Dedifferentiated amniotic fluid mesenchymal stem cell (primary cell): ENCODE results near the gene PTX4.
"Not testable (repeated sequence)": the region's sequence is repeated elsewhere in the genome, so short reads cannot be mapped to it uniquely, and the experiment has no call there.

ENCODE experiments used
- DNase-seq: peaks from one replicate; pipeline ENCODE4 v3.0.0-alpha.2; 2016; ENCODE audit errors: extremely low spot score

Gene PTX4

DNA sequence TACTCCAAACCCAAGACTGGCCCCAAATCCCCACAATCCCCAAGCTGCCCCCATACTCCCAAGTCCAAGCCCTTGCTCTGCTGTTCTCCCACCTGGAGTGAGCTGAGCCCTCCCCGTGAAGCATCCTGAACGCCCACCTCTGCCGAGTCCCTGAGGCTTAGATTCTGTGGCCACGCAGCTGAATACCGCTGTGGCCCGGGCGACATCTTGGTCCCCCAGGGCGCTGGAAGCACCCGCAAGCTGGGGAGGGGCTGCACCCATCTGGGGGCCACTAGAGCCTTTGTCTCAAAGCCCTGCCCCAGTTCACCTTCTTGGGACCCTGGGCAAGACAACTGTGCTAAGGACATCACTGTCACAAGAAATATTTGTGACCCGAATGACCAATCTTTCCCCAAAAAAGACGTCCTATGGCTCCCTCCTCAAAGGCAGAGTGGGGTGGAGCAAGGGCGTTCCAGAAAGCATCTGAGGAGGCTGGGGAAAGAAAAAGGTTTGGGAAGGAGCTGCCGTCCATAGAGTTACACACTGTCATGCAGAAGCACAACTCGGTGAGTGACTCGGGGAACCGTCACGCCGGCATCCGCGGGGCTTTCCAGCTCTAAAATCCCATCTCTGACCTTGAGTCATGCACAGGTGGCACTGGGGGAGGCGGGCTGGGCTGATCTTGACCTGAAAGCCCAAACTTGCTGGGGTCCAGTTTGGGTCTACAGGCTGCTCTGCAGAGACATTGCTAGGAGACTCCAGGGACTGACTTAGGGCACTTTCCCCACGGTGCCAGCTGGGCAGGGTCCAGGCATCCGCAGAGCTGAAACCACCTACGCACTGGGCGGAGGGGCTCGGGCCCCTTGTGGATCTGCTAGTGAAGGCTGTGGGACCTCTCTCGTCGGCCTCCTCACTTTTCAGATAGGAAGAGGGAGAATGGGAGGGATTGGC is 6.6 kb downstream of the PTX4 start:
- no peak for DNase-seq

DNA sequence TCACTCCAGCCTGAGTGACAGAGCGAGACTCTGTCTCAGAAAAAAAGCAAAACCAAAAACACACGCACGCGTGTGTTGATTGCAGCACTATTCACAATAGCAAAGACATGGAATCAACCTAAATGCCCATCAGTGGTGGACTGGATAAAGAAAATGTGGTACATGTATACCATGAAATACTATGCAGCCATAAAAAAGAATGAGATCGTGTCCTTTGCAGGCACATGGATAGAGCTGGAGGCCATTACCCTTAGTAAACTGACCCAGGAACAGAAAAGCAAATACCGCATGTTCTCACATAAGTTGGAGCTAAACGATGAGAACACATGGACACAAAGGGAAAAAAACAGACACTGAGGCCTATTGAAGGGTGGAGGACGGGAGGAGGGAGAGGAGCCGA is 9.8 kb downstream of the PTX4 start:
- not testable (repeated sequence) for DNase-seq

DNA sequence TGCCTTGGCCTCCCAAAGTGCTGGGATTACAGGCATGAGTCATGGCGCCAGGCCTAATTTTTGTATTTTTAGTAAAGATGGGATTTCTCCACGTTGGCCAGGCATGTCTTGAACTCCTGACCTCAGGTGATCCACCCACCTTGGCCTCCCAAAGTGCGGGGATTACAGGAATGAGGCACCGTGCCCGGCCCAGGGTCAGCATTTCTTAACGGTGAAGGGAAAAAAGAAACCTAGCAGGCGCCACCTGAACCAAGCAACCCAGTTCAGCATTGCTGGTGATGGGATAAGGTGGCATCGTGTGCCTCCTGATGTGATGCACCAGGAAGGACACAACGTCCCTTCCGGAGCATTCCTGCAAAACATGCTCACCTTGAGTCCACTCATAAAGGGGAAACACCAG is 11.7 kb downstream of the PTX4 start:
- DNase-seq = no peak

DNA sequence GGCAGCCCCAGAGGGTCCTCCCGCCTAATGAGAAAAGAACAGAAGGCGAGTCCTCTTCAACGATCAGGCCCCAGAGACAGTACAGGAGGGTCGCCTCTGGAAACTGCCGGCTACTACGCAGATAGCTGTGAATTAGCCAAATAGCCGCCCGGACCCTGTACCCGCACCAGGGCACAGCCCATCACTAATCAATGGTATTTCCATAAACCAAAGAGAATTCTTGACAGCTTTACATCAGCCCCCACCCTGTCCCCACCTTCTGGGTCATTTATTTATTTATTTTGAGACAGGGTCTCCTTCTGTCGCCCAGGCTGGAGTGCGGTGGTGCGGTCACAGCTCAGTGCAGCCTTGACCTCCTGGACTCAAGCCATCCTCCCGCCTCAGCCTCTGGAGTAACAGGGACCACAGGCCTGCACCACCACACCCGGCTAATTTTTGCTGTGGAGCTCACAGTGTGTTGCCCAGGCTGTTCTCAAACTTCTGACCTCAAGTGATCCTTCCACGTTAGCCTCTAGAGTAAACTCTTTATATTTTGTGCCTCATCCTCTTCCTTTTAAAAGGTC is 13.1 kb downstream of the PTX4 start:
- DNase-seq = no peak

DNA sequence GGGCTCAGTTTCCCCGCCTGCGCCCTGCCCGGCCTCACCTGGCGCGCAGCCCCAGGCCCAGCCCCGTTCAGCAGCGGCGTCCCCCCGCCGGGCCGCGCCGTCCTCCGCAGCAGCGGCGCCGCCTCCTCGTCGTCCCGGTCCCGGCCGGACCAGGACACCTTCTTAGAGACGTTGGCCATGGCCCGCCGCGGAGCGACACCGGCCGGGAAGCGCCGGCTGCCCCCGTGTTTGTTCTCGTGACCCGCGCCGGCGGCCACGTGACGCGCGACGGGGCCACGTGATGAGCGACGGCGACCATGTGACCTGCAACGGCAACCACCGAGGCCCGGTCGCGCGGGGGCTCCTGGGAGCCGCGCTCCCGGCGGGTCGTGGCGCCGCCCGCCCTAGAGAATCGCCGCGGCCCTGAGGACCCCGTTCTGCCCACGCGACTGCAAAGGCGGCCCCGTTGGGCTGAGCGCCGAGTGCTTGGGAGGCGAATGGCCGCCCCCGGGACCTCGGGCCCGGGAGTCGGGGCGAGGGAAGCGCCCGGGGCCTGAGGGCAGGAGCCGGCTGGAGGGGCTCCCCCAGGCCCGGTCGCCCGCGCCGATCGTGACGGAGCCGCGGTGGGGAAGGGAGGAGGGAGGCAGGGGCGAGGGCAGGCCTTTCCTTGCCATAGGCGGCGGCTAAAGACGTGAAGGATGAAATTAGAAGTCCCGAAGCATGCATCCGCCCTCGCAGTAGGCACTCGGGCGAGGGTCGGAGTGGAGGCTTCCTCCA is 13.8 kb downstream of the PTX4 start, which contains the start of gene CLCN7:
Gene CLCN7, minus strand, starts transcription at position 233 of the 756 bp plus-strand sequence. Its CDS starts 54 bp downstream, at position 179.
- peak; percentile 56 for DNase-seq

DNA sequence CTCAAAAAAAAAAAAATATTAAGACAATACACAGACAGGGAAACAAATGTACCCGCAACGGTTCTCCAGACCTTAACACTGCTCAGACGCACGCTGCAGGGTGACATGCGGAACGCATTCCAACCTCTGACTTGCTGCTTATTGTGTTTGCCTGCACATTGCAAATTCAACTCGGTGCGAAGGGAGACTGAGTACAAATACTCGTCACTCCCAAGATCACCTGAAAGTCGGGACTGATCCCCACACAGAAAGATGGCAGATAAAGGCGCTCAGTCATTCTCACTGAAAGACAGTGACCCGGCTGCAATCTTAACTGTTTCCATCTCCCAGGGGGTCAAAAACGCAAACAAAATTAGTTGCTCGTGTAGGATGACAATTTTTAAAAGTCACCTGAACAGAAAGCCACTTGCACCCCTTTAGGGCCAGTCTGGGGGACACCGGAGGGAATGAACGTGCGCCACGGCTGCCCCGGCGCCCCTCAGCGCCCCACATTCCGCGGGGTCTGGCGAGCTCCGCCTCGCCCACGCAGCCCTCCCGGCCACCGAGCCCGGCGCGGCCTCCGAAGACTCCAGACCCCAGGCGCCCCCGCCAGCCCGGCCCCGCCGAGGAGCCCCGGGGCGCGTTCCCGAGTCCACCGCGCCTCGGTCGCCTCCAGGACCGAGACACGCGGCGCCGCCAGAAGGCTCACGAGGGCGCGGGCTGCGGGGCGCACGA is 14.5 kb downstream of the PTX4 start:
- no peak for DNase-seq

DNA sequence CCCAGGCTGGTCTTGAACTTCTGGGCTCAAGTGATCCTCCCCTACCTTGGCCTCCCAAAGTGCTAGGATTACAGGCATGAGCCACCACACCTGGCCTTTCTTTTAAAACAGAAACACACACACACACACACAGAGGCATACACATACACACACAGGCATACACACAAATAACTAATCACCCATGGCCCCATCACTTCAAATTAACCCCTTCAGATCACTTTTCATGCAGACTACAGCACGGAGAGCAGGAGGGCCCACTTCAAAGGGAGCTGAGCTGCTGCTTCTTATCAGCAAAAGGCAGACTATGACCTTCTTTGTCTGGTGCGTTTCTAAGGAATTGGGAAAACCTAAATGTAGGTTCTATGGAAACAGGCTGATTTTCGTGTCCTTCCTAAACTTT is 15.8 kb downstream of the PTX4 start:
- DNase-seq = no peak

DNA sequence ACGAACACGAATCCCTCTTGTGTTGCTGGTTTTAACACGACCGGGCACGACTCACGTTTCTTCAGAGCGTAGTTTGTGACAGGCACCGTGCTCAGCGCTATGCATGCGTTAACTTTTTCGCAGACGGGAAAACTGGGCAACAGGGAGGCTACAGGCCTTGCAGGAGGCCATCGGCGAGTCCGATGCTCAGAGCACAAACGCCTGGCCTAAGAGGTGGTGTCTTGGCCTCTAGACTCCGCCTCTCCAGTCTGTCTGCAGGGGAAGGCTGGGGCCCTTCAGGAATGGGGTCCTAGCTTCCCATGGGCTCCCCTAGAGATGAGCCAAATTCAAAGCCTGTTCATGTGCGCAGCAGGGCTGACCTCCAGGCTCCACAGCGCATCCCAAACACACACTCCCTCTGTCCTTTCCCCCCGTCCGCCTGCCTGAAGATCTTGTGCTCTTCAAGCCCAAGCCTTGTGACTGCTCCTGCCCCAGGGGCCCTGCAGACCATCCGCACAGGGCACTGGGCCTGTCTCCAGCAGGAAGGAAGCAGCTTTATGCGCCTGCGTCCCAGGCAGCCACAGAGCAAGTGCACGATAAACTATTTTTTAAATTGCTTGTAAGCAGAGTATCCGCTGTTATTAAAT is 17.1 kb downstream of the PTX4 start:
- DNase-seq = no peak

DNA sequence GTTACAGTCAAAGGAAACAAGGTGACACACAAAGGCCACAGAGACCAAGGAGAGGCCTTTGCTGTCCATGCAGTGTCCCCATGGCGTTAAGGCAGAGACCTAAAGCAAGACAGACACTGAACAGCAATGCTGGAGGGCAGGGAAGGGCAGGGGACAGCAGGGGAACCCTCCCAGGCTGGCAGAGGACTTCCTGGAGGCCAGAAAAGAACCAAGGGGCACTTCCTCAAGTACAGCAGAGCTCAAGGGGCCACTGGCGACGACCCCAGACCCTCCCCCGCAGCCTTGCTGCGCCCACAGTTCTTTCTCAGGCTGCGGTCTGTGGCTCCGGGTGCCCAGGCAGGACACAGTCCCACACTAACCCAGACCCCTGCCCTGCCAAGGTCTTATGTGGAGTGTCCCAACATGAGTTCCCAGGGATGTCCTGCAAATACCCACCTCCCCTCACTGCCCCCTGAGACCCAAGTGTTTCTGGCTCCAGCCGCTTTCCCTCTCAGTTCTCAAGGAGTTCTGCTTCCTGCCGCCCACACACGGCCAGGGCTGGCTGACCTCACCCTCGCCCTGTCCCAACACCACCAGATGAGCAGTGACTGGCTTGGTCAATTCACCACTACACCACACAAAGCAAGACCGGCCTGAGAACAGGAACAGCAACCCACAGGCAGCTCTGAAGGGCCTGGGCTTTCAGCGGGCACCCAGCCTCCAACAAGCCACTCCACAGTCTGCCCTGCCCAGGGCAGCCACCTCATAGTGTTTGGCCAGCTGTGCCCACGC is 18.1 kb downstream of the PTX4 start:
- DNase-seq = no peak

DNA sequence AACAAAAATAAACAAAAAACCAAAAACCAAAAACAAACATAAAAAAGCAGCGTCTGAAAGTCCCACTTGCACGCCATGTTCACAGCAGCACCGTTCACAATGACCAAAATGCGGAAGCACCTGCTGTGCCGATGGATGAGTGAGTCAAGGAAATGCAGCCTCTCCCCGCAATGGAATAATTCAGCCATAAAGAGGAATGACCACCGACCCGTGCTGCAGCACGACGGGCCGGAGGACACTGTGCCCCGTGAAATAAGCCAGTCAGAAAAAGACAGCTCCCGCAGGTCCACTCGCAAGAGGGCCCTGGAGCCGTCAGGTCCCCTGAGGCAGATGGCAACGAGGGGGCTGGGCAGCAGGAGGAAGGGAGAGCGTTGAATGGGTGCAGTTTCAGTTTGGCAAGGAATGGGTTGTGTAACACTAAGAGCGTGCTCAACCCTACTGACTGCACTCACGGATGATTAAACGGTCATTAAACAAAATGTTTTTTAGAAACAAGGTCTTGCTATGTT is 19.0 kb downstream of the PTX4 start:
- no peak for DNase-seq

DNA sequence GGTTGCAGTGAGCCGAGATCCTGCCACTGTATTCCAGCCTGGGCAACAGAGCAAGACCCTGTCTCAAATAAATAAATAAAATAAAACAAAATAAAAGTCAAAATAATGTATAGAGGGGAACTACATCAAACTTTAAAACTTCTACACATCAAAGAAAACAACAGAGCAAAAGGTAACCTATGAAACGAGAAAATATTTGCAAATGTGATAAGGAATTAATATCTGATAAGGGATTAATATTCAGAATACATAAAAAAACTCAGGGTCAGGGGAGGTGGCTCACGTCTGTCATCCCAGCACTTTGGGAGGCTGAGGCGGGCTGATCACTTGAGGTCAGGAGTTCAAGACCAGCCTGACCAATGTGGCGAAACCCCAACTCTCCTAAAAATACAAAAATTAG is 19.6 kb downstream of the PTX4 start:
- not testable (repeated sequence) for DNase-seq

DNA sequence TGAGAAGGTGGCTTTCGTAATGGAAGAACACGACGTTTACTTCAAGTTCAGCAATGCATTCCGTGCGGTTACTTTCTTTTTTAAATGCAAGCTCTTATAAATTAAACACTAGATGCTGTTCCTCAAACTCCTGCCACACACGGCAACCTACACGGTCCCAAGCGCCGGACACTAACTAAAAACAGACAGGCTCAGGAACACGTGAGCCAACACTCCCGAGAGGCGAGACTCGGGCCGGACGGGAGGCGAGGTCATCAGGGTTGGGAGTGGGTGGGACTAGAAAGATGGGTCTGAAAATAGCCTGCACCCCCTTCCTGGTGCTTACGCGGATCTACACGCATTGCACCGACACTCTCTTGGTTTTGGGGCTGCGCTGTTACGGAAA is 20.3 kb downstream of the PTX4 start:
- DNase-seq = no peak

DNA sequence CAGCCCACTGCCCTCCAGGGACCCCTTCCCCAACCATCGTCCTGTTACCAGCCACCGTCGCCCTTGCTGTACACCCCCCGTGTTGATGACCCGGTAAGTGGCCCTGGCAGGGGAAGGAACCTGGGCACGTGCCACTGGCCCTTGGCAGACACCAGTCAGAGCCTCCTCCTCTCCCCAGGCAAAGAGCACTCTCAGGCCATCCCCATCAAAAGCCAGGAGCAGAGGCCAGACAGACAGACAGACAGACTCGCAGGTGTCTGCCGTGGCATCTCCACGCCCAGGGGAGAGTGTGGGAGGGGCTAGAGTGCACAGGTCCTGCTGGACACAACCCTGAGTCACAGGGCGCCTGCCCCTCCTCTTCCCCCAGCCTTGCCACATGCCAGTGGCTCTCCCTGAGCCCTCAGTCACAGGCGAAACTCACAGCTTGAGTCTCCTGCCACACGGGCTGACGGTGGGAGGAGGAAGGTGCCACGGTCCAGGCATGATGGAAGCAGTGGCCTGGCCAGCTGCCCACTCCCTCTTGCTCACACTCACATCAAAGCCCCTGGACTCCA is 21.7 kb downstream of the PTX4 start:
- DNase-seq = no peak

DNA sequence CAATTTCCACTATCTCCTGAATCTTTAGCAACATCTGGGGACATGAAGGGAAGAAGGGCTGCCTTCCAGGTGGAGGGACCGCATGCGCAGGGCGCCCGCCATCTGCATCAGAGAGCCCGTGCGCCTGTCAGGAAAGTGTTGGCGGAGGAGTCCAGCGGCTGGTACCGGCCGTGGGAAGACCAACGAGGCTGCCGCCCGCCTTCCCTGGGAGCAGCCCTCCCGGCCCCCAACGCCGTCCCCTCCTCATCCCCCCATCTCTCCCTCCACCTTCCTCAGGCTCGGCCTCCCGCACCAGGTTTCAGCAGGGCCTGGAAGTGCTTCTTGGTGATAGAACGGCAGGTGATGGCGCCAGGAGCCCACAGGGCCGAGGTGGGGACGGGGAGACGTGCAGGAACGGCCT is 22.7 kb downstream of the PTX4 start:
- DNase-seq = no peak

DNA sequence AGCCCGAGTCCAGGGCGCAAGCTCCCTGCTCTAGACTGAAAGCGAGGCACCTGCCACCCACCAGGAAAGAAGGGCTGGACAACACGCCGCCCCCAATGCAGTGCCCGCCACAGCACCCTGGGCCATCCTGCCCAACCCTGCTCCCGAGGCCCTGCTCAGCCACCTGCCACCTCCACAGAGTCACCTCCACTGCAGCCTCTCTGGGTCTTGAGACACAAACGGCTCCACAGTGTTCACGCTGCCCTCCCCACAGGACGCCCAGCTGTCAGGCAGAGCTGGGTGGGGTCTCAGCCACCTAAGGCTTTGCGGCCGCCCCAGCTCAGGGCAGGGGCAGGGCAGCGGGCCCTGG is 23.2 kb downstream of the PTX4 start:
- DNase-seq = no peak

DNA sequence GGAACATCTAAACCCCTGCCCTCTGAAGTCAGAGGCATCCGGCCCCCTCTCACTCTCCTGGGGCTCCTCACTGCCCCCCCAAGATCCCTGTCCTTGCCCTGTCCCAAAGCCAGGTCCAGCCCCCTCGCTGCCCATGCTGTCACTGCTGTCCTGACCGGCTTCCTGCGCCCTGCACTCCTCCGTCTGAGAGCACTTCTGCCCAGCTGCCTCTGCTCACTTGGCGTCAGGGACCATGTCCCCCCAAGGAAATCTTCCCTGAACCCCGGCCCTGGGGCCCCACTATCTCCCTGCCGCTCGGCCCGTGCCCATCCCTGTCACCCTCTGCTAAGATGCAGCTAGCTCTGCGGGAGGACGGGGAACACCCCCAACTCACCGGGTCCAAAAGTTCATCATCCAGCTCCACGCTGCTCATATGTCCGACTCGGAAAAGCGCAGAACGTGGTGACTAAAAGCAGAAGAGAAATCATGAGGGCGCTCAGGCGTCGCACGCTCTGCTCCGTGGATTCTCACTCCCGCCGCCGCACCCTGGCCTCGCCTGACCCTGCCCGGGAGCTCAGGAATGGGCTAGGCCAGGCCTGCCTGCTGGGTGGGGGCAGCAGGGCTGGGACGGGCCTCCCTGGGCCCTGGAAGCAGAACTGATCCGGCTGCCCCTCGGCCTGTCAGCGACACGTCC is 23.7 kb downstream of the PTX4 start:
- DNase-seq = no peak

DNA sequence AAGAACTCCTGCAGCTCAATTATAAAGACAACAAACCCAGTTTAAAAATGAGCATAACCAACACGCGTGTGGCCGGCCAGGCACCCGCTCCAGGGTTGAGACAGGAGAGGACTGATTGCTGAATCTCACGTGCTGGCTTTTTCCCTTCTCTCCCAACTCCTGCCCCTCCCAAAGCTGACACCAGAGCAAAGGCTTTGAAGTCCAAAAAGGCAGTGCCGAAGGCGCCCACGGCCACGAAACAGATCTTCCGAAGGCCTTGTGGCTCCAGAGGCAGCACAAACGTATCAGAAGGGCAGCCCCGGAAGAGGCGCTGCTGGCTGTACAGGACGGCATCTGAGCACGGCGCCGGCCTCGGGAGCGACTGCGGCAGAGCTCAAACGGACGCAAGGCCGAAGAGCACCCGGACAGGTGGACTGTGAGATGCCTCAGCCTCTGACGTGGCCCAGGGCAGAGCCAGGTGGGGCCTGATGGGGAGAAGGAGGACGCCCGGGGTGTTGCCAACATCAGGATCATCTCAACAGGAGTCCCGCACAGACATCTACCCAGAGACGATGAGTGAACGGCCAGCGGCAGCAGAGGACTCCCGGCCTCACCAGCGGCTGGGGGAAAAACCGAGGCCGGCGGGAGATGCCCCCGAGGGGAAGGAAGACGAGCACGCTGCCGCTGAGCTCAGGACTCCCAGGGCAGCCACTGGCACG is 24.4 kb downstream of the PTX4 start:
- DNase-seq = no peak

DNA sequence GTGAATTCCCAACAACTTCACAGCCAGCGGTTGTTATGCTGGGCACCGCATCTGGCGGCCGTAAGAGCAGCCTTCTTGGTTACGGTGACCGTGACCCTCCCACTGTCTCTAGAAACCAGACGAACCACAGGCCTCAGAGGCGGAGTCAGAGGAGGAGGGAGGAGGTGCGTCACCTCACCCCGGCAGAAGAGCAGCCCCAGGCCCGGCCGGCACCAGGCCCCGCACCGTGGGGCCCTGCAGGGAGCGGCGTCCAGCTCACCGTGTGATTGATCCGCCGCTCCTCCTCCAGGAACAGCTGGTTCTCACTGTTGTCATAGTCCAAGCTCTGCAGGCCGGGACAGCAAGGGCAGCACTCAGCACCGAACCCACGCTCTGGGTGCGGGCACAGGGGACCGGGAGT is 27.6 kb downstream of the PTX4 start:
- DNase-seq = no peak

DNA sequence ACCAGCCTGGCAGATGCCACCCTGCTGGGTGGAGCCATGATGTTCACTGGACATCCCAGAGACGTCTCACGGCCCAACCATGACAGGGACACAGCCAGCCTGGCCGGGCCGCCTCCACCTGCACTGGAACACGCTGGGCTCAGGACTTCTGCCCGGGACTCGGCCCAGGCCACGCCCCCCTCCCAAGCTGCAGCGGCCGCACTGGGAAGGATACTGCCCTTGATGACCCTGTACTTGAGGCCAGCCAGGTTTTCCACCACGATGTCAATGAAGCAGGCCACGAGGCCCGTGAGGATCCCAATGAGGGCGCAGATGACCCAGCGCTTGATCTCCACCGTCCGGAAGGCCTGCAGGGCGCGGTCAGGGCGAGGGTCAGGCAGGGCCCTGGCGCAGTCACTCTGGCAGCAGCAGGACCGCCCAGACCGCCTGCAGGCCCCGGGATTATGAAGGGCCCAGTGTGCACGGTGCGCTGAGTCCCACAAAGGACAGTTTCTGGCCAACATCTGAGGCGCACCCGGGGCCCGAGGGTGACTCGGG is 28.1 kb downstream of the PTX4 start:
- no peak for DNase-seq
